Esophagus muscularis mucosa (tissue), 3 donors: ENCODE measurements around the gene XYLB.

ENCODE experiments used
- POLR2A ChIP-seq: fragments of 450-650 bp; IDR thresholded peaks from one replicate; pipeline ENCODE4 v1.6.1; 2017; ENCODE audit warnings: antibody characterized with exemption, moderate library complexity, mild to moderate bottlenecking, low read depth
- POLR2AphosphoS5 ChIP-seq, 2 donors: sonication (generic); formaldehyde crosslinking; IDR thresholded peaks; one replicate each; pipeline ENCODE4 v1.6.1; 2017; ENCODE audit warnings: antibody characterized with exemption in 2 of 2
- TF ChIP-seq, protein P1 (sequence below), 3 experiments: fragments of 200-600 bp in 2 of 3; fragments of 450-650 bp in 1 of 3; sonication (generic) in 2 of 3; IDR thresholded peaks; one replicate each; pipeline ENCODE4 v1.5.1; 2017 to 2019; ENCODE audit warnings: antibody characterized with exemption in 3 of 3, mild to moderate bottlenecking in 2 of 3, moderate library complexity in 1 of 3

DNA sequence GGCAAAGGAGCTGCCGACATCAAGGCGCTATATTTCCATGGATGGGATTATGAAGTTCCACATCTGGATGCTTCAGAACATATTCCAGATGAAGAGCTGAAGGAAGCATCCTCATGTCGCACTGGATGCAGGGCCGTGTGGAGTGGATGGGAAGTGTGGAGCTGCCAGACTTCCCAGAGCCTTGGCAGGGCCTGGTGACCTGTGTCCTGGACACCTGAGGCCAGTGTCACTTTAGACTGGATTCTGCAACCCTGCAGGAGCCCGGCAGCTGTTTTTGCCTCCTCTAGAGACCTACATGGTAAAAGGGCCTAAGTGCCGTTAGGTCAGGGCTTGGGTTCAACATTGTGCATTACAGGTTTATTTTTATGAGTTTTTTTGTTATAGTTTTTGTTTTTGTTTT lies 11.3 kb upstream of the XYLB start:
- TF ChIP-seq, protein P1, sequence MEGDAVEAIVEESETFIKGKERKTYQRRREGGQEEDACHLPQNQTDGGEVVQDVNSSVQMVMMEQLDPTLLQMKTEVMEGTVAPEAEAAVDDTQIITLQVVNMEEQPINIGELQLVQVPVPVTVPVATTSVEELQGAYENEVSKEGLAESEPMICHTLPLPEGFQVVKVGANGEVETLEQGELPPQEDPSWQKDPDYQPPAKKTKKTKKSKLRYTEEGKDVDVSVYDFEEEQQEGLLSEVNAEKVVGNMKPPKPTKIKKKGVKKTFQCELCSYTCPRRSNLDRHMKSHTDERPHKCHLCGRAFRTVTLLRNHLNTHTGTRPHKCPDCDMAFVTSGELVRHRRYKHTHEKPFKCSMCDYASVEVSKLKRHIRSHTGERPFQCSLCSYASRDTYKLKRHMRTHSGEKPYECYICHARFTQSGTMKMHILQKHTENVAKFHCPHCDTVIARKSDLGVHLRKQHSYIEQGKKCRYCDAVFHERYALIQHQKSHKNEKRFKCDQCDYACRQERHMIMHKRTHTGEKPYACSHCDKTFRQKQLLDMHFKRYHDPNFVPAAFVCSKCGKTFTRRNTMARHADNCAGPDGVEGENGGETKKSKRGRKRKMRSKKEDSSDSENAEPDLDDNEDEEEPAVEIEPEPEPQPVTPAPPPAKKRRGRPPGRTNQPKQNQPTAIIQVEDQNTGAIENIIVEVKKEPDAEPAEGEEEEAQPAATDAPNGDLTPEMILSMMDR (IDR thresholded peaks at IDR 0.05): no peak
- TF ChIP-seq POLR2A (no peak), POLR2AphosphoS5 (IDR thresholded peaks at IDR 0.05) (no peak)
